K562 (cell line): ENCODE data around the gene NIPAL3.

ENCODE experiments used
- ARID3A ChIP-seq: IDR thresholded peaks from 2 replicates; pipeline ENCODE4 v1.6.1; 2012; ENCODE audit warnings: low read depth, low read length, improper control_type of control experiment, borderline replicate concordance
- CBX2 ChIP-seq: fragments of 200-600 bp; sonication (generic); IDR thresholded peaks from one replicate; pipeline ENCODE4 v1.6.1; 2012; ENCODE audit warnings: mild to moderate bottlenecking, low read length, inconsistent platforms; ENCODE audit not compliant: insufficient read depth, poor library complexity, severe bottlenecking
- CREB3 ChIP-seq: fragments of 450-650 bp; conservative IDR thresholded peaks from 2 replicates; pipeline ENCODE4 v1.6.1; 2016; ENCODE audit warnings: missing genetic modification characterization, low read depth, mild to moderate bottlenecking, missing compliant biosample characterization, moderate library complexity
- CREBBP ChIP-seq: IDR thresholded peaks from one replicate; pipeline ENCODE4 v1.6.1; 2012; ENCODE audit warnings: low read depth, mild to moderate bottlenecking, control low read depth, inconsistent platforms, low read length
- CTCF ChIP-seq, 3 experiments: IDR thresholded peaks in 2 of 3; conservative IDR thresholded peaks in 1 of 3; 2 replicates each; pipeline ENCODE4 v1.5.1; 2011 to 2012; ENCODE audit warnings: low read length in 3 of 3, mild to moderate bottlenecking in 3 of 3, control low read depth in 2 of 3, improper control_type of control experiment in 1 of 3, inconsistent platforms in 1 of 3, low read depth in 1 of 3, mixed read lengths in 1 of 3, moderate library complexity in 1 of 3; ENCODE audit not compliant: insufficient read depth in 2 of 3
- EP400 ChIP-seq: fragments of 450-650 bp; IDR thresholded peaks from 2 replicates; pipeline ENCODE4 v1.6.1; 2017; ENCODE audit warnings: antibody characterized with exemption, mild to moderate bottlenecking, moderate library complexity
- ESRRA ChIP-seq: fragments of 450-650 bp; IDR thresholded peaks from 2 replicates; pipeline ENCODE4 v1.6.1; 2014; ENCODE audit warnings: low read depth, mild to moderate bottlenecking, moderate library complexity, borderline replicate concordance
- FOXO4 ChIP-seq: fragments of 450-650 bp; formaldehyde crosslinking; IDR thresholded peaks from 2 replicates; pipeline ENCODE4 v1.4.0; 2020; ENCODE audit warnings: mild to moderate bottlenecking, moderate library complexity
- KDM4B ChIP-seq, 2 experiments: fragments of 450-650 bp in 1 of 2; sonication (generic) in 1 of 2; IDR thresholded peaks; 2 replicates each; pipeline ENCODE4 v1.6.1; 2016 to 2017; ENCODE audit warnings: borderline replicate concordance in 2 of 2, antibody characterized with exemption in 1 of 2, low read depth in 1 of 2, mild to moderate bottlenecking in 1 of 2
- PKNOX1 ChIP-seq: fragments of 450-650 bp; IDR thresholded peaks from 2 replicates; pipeline ENCODE4 v1.6.1; 2016
- POLR2AphosphoS5 ChIP-seq: IDR thresholded peaks from 2 replicates; pipeline ENCODE4 v1.6.1; 2011; ENCODE audit warnings: mild to moderate bottlenecking, low read depth, low read length, moderate library complexity; ENCODE audit not compliant: control insufficient read depth, insufficient read depth
- RB1 ChIP-seq: fragments of 450-650 bp; IDR thresholded peaks from 2 replicates; pipeline ENCODE4 v1.6.1; 2017; ENCODE audit warnings: low read depth, mild to moderate bottlenecking
- TCF15 ChIP-seq: fragments of 250-450 bp; sonication (Bioruptor Pico); IDR thresholded peaks from 2 replicates; pipeline ENCODE4 v1.8.0; 2022; ENCODE audit warnings: moderate library complexity, mild to moderate bottlenecking, inconsistent platforms
- ZNF23 ChIP-seq: fragments of 250-450 bp; sonication (Bioruptor Pico); IDR thresholded peaks from 2 replicates; pipeline ENCODE4 v1.4.0; 2020; ENCODE audit warnings: mild to moderate bottlenecking

- TF ChIP-seq CBX2: no peak
- TF ChIP-seq CREB3 (tag): no peak
- TF ChIP-seq KDM4B (IDR thresholded peaks at IDR 0.05; ENCODE audit: borderline replicate concordance in 2 of 2, low read depth in 1 of 2): no peak
- TF ChIP-seq PKNOX1: no peak
- no peak for TF ChIP-seq CTCF (IDR thresholded peaks at IDR 0.05 in 2 of 3, conservative IDR thresholded peaks at IDR 0.05 in 1 of 3; ENCODE audit: insufficient read depth in 2 of 3, low read depth in 1 of 3, low read length in 3 of 3)
- no peak for TF ChIP-seq ARID3A
- TF ChIP-seq EP400: no peak
- no peak for TF ChIP-seq TCF15 (CRISPR knock-in tag)
- TF ChIP-seq RB1: no peak
- no peak for TF ChIP-seq CREBBP
- no peak for TF ChIP-seq ESRRA
- TF ChIP-seq FOXO4 (CRISPR knock-in tag): no peak
- no peak for TF ChIP-seq POLR2AphosphoS5
- TF ChIP-seq ZNF23 (CRISPR knock-in tag): no peak
Observed at GRCh38 chr1:24455272-24455671, 39.7 kb downstream of the NIPAL3 start.
